ENCODE results near the gene PLA2G2A. TPM values are rescaled to one million over a fixed set of nuclear protein-coding genes. Genes with fewer than 3 reads are reported as not detected.

The PLA2G2A gene
- polyA plus RNA-seq, 1 of the 3 experiments (the other 2 are of a cell fraction), result not detected

- Histone ChIP-seq H3K4me3 (ENCODE audit: low read depth in 2 of 2, low read length in 1 of 2) (no peak overlapping the region), H3K27me3 (ENCODE audit: insufficient read depth) (peaks cover 4% of the 10 kb centered on the region; the same call in 1 of the 2 replicates), H2AFZ (ENCODE audit: low read depth) (no peak overlapping the region), H4K20me1 (ENCODE audit: insufficient read depth) (no peaks in the 10 kb centered on the region), H3F3A (replicated peaks; ENCODE audit: insufficient read depth) (no peaks in the 10 kb centered on the region), H3K4me1 (ENCODE audit: control insufficient read depth in 1 of 2, insufficient read depth in 2 of 2, low read depth in 1 of 2, low read length in 1 of 2) (0 out of 4 replicates have a peak, but pooled peaks cover 0 to 2% of the 10 kb centered on the region in 2 experiments), H3K4me2 (no peak overlapping the region), H3K9me2 (no peaks in the 10 kb centered on the region), H3K79me2 (ENCODE audit: insufficient read depth) (no peaks in the 10 kb centered on the region), H3K9me3 (no peaks in the 10 kb centered on the region), H3K27ac (ENCODE audit: low read depth in 2 of 2, low read length in 1 of 2) (no peak overlapping the region), H3K36me3 (replicated peaks in 1 of 2; ENCODE audit: control insufficient read depth in 1 of 2, insufficient read depth in 2 of 2, low read length in 1 of 2) (no peaks in the 10 kb centered on the region), H3K9ac (no peak overlapping the region)
- WGBS (ENCODE audit: low lambda C conversion rate), result 29% methylated on average over 5 of the region's 5 CpGs
- no peak for TF ChIP-seq USF2 (IDR thresholded peaks at IDR 0.05; ENCODE audit: borderline replicate concordance, low read depth, low read length)
- TF ChIP-seq, protein P1, sequence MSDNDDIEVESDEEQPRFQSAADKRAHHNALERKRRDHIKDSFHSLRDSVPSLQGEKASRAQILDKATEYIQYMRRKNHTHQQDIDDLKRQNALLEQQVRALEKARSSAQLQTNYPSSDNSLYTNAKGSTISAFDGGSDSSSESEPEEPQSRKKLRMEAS (IDR thresholded peaks at IDR 0.05; ENCODE audit: low read depth), result no peak
- no peak for TF ChIP-seq TAF1 (IDR thresholded peaks at IDR 0.05; ENCODE audit: borderline replicate concordance, low read depth, low read length)
- TF ChIP-seq FOXJ3 (CRISPR knock-in tag; IDR thresholded peaks at IDR 0.05), result no peak
- TF ChIP-seq GABPA (IDR thresholded peaks at IDR 0.05; ENCODE audit: low read depth), result no peak
- no peak for TF ChIP-seq NFIC (IDR thresholded peaks at IDR 0.05; ENCODE audit: borderline replicate concordance)
- TF ChIP-seq REST (IDR thresholded peaks at IDR 0.05; ENCODE audit: low read depth, low read length), result no peak
- TF ChIP-seq, protein P2, sequence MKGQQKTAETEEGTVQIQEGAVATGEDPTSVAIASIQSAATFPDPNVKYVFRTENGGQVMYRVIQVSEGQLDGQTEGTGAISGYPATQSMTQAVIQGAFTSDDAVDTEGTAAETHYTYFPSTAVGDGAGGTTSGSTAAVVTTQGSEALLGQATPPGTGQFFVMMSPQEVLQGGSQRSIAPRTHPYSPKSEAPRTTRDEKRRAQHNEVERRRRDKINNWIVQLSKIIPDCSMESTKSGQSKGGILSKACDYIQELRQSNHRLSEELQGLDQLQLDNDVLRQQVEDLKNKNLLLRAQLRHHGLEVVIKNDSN (IDR thresholded peaks at IDR 0.05; ENCODE audit: borderline replicate concordance, low read depth), result no peak
- no peak for TF ChIP-seq SIN3A (IDR thresholded peaks at IDR 0.05; ENCODE audit: borderline replicate concordance, low read depth, low read length)
- no peak for TF ChIP-seq POLR2AphosphoS5 (IDR thresholded peaks at IDR 0.05; ENCODE audit: low read depth, low read length)
- ChIA-PET POLR2A (no interaction called here), CTCF (interaction anchor here (0.6 kb wide), 1 partner anchor 207 kb away, joined by 3 read pairs; no protein-coding TSS in a partner anchor)
- DNase-seq, result no peak
Measured at GRCh38 chr1:19969898-19970660, 9.3 kb downstream of the PLA2G2A start.
